A549 (cell line): Measurements from ENCODE around the gene COL13A1. TPM values are rescaled to one million over a fixed set of nuclear protein-coding genes. Genes with fewer than 3 reads are reported as not detected.
A peak's percentile ranks its signal among the peaks of the same experiment; 100 is the strongest.

ENCODE experiments used
- ATAC-seq, 2 experiments: fragments of 200-7000 bp in 1 of 2; fragments of >200 bp in 1 of 2; cut with Nextera tagmentation in 1 of 2; cut with Tn5 transposase in 1 of 2; 3 replicates each; pipeline versions ENCODE4 v1.8.0 to v1.9.1; 2018 to 2020; ENCODE audit warnings: mild to moderate bottlenecking in 1 of 2, moderate library complexity in 1 of 2
- CTCF ChIA-PET: fragments of 300-600 bp; sonication (Branson Sonifier 250); formaldehyde crosslinking; extraction: SDS; loops from one replicate; lab custom pipeline; 2021; ENCODE audit warnings: antibody characterized with exemption, inconsistent platforms; lab: Yijun Ruan, JAX
- POLR2A ChIA-PET: fragments of 350-600 bp; formaldehyde crosslinking; extraction: SDS; loops from one replicate; lab custom pipeline; 2021; ENCODE audit warnings: antibody characterized with exemption, inconsistent platforms; lab: Yijun Ruan, JAX
- DNase-seq, 2 experiments: peaks; one replicate each; pipeline versions ENCODE4 v3.0.0 to v3.0.0-alpha.2; 2011 to 2016; ENCODE audit warnings: low read depth in 1 of 2, low spot score in 1 of 2
- FAIRE-seq: peaks from 2 replicates; lab custom pipeline; 2011; peaks lifted over from hg19 to GRCh38; lab: Jason Lieb, UNC
- H3K27ac ChIP-seq, 2 experiments: fragments of >200 bp; sonication (Bioruptor Twin); formaldehyde crosslinking; 3 replicates each; pipeline ENCODE4 v1.5.1; 2016 to 2017
- H3K4me1 ChIP-seq: fragments of >200 bp; sonication (Bioruptor Twin); formaldehyde crosslinking; 3 replicates; pipeline ENCODE4 v1.6.1; 2016
- H3K4me2 ChIP-seq: fragments of >200 bp; sonication (Bioruptor Twin); formaldehyde crosslinking; 3 replicates; pipeline ENCODE4 v1.6.1; 2016
- H3K4me3 ChIP-seq: fragments of >200 bp; sonication (Bioruptor Twin); formaldehyde crosslinking; 3 replicates; pipeline ENCODE4 v1.5.1; 2016
- H3K9me3 ChIP-seq: fragments of >200 bp; sonication (Bioruptor Twin); formaldehyde crosslinking; 3 replicates; pipeline ENCODE4 v1.6.1; 2016
- CBX2 ChIP-seq: fragments of 200-600 bp; sonication (generic); IDR thresholded peaks from 2 replicates; pipeline ENCODE4 v1.6.1; 2016; ENCODE audit warnings: low read depth, mild to moderate bottlenecking, borderline replicate concordance
- CHD2 ChIP-seq: fragments of 150-350 bp; IDR thresholded peaks from 2 replicates; pipeline ENCODE4 v1.6.1; 2014; ENCODE audit warnings: low read length; ENCODE audit not compliant: partially characterized antibody
- CHD4 ChIP-seq: fragments of 200-600 bp; sonication (generic); IDR thresholded peaks from 2 replicates; pipeline ENCODE4 v1.6.1; 2016; ENCODE audit warnings: antibody characterized with exemption, mild to moderate bottlenecking, borderline replicate concordance
- EHF ChIP-seq: fragments of 250-450 bp; sonication (Bioruptor Pico); IDR thresholded peaks from 2 replicates; pipeline ENCODE4 v1.5.0; 2020; ENCODE audit warnings: mild to moderate bottlenecking
- ELK1 ChIP-seq: fragments of 150-350 bp; IDR thresholded peaks from 2 replicates; pipeline ENCODE4 v1.6.1; 2014; ENCODE audit warnings: low read depth, mild to moderate bottlenecking, low read length
- EP300 ChIP-seq, 2 experiments: fragments of >200 bp; sonication (Bioruptor Twin); formaldehyde crosslinking; IDR thresholded peaks; 2 replicates in 1 of 2; 3 replicates in 1 of 2; pipeline ENCODE4 v1.6.1; 2016 to 2017
- FOSL2 ChIP-seq, 2 experiments: fragments of 450-650 bp in 1 of 2; fragments of >200 bp in 1 of 2; sonication (Bioruptor Twin) in 1 of 2; formaldehyde crosslinking; IDR thresholded peaks; 2 replicates each; pipeline versions ENCODE4 v1.5.0 to v1.6.1; 2016 to 2020; ENCODE audit warnings: mild to moderate bottlenecking in 1 of 2, moderate library complexity in 1 of 2
- HDAC2 ChIP-seq: fragments of 200-600 bp; sonication (generic); IDR thresholded peaks from 2 replicates; pipeline ENCODE4 v1.6.1; 2016
- HEYL ChIP-seq: fragments of 250-450 bp; sonication (Bioruptor Pico); IDR thresholded peaks from 2 replicates; pipeline ENCODE4 v1.8.0; 2021; ENCODE audit warnings: mild to moderate bottlenecking, moderate library complexity
- HMGXB4 ChIP-seq: fragments of 250-450 bp; sonication (Bioruptor Pico); IDR thresholded peaks from 2 replicates; pipeline ENCODE4 v1.5.0; 2021; ENCODE audit warnings: mild to moderate bottlenecking, moderate library complexity, borderline replicate concordance
- HOXB13 ChIP-seq: fragments of 250-450 bp; sonication (Bioruptor Pico); IDR thresholded peaks from 2 replicates; pipeline ENCODE4 v1.5.0; 2020; ENCODE audit warnings: low read depth, mild to moderate bottlenecking, moderate library complexity
- HOXB5 ChIP-seq: fragments of 250-450 bp; sonication (Bioruptor Pico); IDR thresholded peaks from 2 replicates; pipeline ENCODE4 v1.5.0; 2020; ENCODE audit warnings: mild to moderate bottlenecking, moderate library complexity
- JUN ChIP-seq, 2 experiments: fragments of >200 bp; sonication (Bioruptor Twin); formaldehyde crosslinking; IDR thresholded peaks; 2 replicates in 1 of 2; 3 replicates in 1 of 2; pipeline ENCODE4 v1.6.1; 2016 to 2017
- NR3C1 ChIP-seq: fragments of >200 bp; sonication (Bioruptor Twin); formaldehyde crosslinking; IDR thresholded peaks from 3 replicates; pipeline ENCODE4 v1.6.1; 2017
- PHF8 ChIP-seq: fragments of 200-600 bp; sonication (generic); IDR thresholded peaks from 2 replicates; pipeline ENCODE4 v1.6.1; 2016; ENCODE audit warnings: low read depth, mild to moderate bottlenecking, antibody characterized with exemption, moderate library complexity, borderline replicate concordance
- RAD21 ChIP-seq, 2 experiments: fragments of >200 bp in 1 of 2; sonication (Bioruptor Twin) in 1 of 2; formaldehyde crosslinking in 1 of 2; IDR thresholded peaks in 1 of 2; conservative IDR thresholded peaks in 1 of 2; 2 replicates in 1 of 2; 3 replicates in 1 of 2; pipeline ENCODE4 v1.6.1; 2012 to 2018; ENCODE audit warnings: inconsistent platforms in 1 of 2
- RNF2 ChIP-seq: fragments of 200-600 bp; sonication (generic); IDR thresholded peaks from 2 replicates; pipeline ENCODE4 v1.6.1; 2016; ENCODE audit warnings: low read depth, mild to moderate bottlenecking, antibody characterized with exemption, moderate library complexity, borderline replicate concordance
- SMC3 ChIP-seq: fragments of >200 bp; sonication (Bioruptor Twin); formaldehyde crosslinking; IDR thresholded peaks from 3 replicates; pipeline ENCODE4 v1.6.1; 2018; ENCODE audit warnings: inconsistent platforms
- SREBF2 ChIP-seq: fragments of 450-650 bp; IDR thresholded peaks from 2 replicates; pipeline ENCODE4 v1.6.1; 2014; ENCODE audit warnings: mild to moderate bottlenecking, moderate library complexity
- ZFP36 ChIP-seq: fragments of 450-650 bp; IDR thresholded peaks from 2 replicates; pipeline ENCODE4 v1.6.1; 2014; ENCODE audit warnings: borderline replicate concordance; ENCODE audit not compliant: partially characterized antibody
- ZNF302 ChIP-seq: fragments of 250-450 bp; sonication (Bioruptor Pico); IDR thresholded peaks from 2 replicates; pipeline ENCODE4 v1.9.0; 2021; ENCODE audit warnings: inconsistent platforms, mild to moderate bottlenecking, moderate library complexity
- WGBS: methylation state at CpG from one replicate; pipeline ENCODE4 v1.1.6; 2017; ENCODE audit errors: missing lambda C conversion rate; 5-methylcytosine and 5-hydroxymethylcytosine counted together
- polyA plus RNA-seq, 4 experiments: library from polyadenylated mRNA; depleted of rRNA in 3 of 4; stranded (reverse); fragments of >200 nt; fragmentation: RNase III in 1 of 4; extraction: RNeasy Plus Mini Kit Qiagen cat#74134 plus additional on column Dnase treatment in 1 of 4; gene quantifications; 2 replicates in 3 of 4; 3 replicates in 1 of 4; pipeline ENCODE4 v1.2.3, GENCODE V29; 2011 to 2017

Gene COL13A1
- polyA plus RNA-seq, 2 of the 4 experiments (the other 2 are of a cell fraction) = 0.08 to 0.27 TPM

GRCh38 chr10:69934768-69935167 is 133.1 kb downstream of the COL13A1 start:
- DNase-seq = no peak
- 5% methylated on average over 2 of the region's 2 CpGs for WGBS
- H3K27ac ChIP-seq = no peak overlapping the region
- ATAC-seq = peak; percentile 47 to 59; a peak in 3 of 6 replicates
- no peak for FAIRE-seq
- H3K4me3 ChIP-seq = no peak overlapping the region
- no peaks in the 10 kb centered on the region for H3K9me3 ChIP-seq
- no peak overlapping the region for H3K4me2 ChIP-seq
- POLR2A ChIA-PET = no interaction called here
- CTCF ChIA-PET = interaction anchor here (0.8 to 2.9 kb wide), 9 partner anchors 9 to 147 kb away, joined by 3 to 17 read pairs (median 4); no protein-coding TSS in a partner anchor
- TF ChIP-seq PHF8 (no peak), CBX2 (no peak), CHD2 (no peak), EP300 (IDR thresholded peaks at IDR 0.05) (no peak), ZFP36 (peak; percentile 61), SREBF2 (no peak)
- TF ChIP-seq, all 56 proteins: peak for 1
- no peaks in the 10 kb centered on the region for H3K4me1 ChIP-seq

- DNase-seq (peak in 1 of 2 experiments; percentile 21), ATAC-seq (peak; percentile 65 to 79; a peak in 4 of 6 replicates), FAIRE-seq (no peak)
Measured at GRCh38 chr10:69936091-69936490, 134.4 kb downstream of the COL13A1 start.

GRCh38 chr10:69938541-69938991 is 136.9 kb downstream of the COL13A1 start:
- DNase-seq = no peak
- ChIA-PET CTCF (interaction anchor here (0.8 to 2.9 kb wide), 5 partner anchors 11 to 28 kb away, joined by 3 to 11 read pairs (median 4); no protein-coding TSS in a partner anchor), POLR2A (no interaction called here)
- H3K27ac ChIP-seq = no peak overlapping the region
- 14% methylated on average over 5 of the region's 5 CpGs for WGBS
- no peak for ATAC-seq
- no peak for FAIRE-seq
- H3K4me1 ChIP-seq = no peaks in the 10 kb centered on the region
- no peak overlapping the region for H3K4me3 ChIP-seq
- TF ChIP-seq CBX2 (no peak), RNF2 (no peak), FOSL2 (IDR thresholded peaks at IDR 0.05) (no peak), FOSL2 (CRISPR knock-in tag; IDR thresholded peaks at IDR 0.05) (no peak), HOXB5 (CRISPR knock-in tag) (no peak), HDAC2 (no peak), JUN (IDR thresholded peaks at IDR 0.05) (no peak), ELK1 (no peak), EP300 (IDR thresholded peaks at IDR 0.05) (no peak), NR3C1 (no peak), PHF8 (no peak), HOXB13 (CRISPR knock-in tag) (no peak)
- no peak overlapping the region for H3K4me2 ChIP-seq
- no peaks in the 10 kb centered on the region for H3K9me3 ChIP-seq

More at GRCh38 chr10:69936091-69936490, 134.4 kb downstream of the COL13A1 start:
- H3K4me2 ChIP-seq = no peak overlapping the region
- TF ChIP-seq RAD21 (conservative IDR thresholded peaks at IDR 0.05 in 1 of 2, IDR thresholded peaks at IDR 0.05 in 1 of 2) (peak in 1 of 2 experiments; percentile 41; a peak in 1 of 5 replicates), HEYL (no peak), SMC3 (no peak), EHF (CRISPR knock-in tag) (no peak), CHD4 (no peak), ZNF302 (CRISPR knock-in tag) (no peak), HMGXB4 (no peak)
- H3K9me3 ChIP-seq = no peaks in the 10 kb centered on the region
- no peak overlapping the region for H3K27ac ChIP-seq
- H3K4me1 ChIP-seq = no peaks in the 10 kb centered on the region
- 16% methylated on average over 3 of the region's 3 CpGs for WGBS
- ChIA-PET POLR2A (no interaction called here), CTCF (interaction anchor here (1.0 to 2.9 kb wide), 4 partner anchors 16 to 22 kb away, joined by 3 to 17 read pairs (median 8); no protein-coding TSS in a partner anchor)
- H3K4me3 ChIP-seq = no peak overlapping the region
